Bone marrow (tissue), 2 donors: Measurements from ENCODE around the gene IQGAP2.

Experiments
- DNase-seq, 2 donors: peaks; one replicate each; lab custom pipeline; 2025; lab: John Stamatoyannopoulos, UW

IQGAP2 gene

DNA sequence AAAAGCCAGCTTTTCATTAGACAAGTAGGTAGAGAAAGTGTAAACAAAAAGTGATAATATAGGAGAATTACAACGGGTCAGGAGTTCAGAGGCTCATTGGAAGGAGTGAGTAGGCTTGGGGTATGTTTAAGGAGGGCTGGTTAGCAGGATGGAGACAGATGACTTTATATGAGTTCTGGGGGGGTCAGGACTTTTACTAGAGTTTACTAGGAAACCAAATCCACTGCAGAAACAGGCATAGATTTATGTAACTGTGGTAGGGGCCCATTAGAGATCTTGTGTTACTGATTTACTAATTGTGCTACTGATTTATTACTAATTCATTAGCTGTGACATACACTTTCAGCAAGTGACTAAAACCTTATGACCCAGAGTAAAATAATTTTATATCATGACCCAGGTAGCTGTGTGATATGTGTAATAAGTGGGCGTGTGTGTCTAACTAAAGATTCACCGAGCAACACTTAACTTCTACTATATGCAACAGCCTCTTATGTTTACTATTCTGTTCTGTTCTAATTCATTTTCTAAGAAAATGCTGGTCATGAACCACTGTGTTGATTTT is 73.5 kb downstream of the IQGAP2 start:
- no peak for DNase-seq

DNA sequence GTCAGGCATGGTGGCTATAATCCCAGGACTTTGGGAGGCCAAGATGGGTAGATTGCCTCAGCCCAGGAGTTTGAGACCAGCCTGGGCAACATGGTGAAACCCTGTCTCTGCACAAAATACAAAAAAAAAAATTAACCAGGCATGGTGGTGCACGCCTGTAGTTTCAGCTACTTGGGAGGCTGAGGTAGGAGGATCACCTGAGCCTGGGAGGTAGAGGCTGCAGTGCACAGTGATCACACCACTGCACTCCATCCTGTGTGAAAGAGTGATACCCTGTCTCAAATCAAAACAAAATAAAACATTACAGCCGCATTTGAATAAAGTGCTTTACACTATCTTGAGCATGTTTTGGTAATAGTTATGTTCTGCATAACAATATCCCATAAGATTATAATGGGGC is 74.0 kb downstream of the IQGAP2 start:
- DNase-seq = no peak

DNA sequence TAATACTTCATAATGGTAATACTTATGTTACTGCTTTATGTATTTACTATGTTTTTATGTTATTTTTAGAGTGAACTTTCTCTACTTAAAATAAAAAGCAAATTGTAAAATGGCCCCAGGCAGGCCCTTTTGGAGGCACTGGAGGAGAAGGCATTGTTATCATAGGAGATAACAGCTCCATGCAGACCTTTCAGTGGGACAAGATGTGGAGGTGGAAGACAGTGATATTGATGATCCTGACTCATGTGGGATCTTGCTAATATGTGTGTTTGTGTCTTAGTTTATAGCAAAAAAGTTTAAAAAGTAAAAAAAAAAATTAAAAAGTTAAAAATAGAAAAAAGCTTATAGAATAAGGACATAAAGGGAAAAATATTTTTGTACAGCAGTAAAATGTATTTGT is 74.5 kb downstream of the IQGAP2 start:
- DNase-seq = no peak

DNA sequence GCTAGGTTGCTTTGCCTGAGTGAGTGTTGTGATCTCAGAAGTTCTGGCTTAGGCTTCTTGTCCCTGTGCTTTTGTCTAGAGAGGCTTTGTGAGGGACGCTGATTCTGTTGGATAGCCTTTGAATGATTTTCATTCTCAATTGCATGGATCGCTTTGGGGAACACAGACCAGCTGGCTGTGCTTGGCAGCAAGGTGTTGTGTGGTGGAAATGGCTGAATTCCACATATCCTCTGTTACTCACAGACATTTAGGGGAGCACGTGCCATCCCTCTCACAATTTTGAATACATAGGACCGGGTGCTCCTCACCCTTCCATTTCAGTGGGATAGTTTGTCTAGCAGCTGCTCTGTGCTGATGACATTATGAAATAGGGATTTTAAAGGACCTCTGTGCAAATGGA is 76.2 kb downstream of the IQGAP2 start:
- no peak for DNase-seq

DNA sequence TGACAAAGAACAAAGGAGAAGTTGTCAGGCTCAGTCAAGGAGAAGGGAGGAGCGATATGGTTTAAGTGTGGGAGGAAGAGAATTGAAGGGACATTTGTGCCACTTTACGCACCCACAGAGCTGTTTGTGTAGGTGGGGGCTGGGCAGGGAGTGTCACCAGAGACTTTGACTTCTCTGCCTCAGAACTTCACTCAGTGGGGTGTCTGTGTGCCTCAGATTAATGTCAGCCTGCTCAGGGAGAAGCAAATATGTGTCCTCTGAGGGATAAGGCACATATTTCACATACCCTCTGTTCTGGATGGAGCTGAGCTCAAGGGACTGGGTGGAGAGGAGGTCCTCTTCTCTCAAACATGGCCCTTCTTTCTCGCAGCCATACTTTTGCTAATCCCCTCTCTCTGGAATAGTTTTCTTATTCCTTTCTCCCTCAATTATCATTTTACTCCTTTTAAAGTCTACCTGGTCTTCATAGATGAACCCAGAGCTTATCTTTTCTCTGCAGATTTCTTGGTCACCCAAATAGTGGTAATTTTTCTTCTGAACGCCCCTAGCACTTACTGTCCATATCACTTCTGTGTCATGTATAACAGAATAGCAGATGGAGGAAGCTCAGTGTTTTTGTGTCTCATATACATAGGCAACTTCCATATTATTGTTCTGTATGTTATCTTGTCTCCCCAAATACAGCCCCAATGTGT is 77.0 kb downstream of the IQGAP2 start:
- DNase-seq = peak in 1 of 2 donors; percentile 62

DNA sequence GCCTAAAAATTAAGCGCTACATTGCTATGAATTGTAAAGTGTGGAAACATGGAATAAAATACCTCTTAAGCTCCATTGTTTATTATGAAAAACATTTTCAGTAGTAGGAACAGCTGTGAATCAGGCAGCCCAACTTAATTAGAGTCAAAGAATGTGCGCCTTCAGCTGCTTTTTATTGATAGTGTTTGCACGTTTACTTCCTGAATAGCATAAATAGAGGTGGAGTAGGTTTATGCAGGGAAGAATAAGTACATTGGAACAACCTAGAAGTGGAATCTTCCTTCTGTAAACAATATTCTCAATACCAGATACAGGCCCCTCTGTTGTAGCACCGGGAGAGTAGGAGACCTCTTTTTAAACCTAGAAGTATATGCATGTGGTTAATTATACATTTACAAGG is 79.9 kb downstream of the IQGAP2 start:
- DNase-seq = no peak

DNA sequence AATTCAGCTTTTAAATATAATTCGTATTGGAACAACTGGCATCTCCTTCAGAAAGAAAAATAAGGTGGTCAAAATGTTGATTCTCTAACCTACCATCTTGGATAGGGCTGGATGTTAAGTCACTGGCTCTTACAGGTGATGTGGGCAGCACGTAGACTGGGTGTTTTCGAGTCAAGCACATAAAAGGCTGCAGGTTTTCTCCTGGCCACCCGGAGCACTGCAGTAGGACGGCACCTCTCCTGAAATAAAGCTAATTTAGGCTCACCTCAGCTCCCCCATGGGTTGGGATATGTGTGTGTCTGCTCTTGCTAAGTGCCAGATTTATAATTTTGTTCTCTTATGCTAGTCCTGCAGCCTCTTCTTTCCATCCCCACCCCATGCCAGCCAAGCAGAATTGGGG is 80.3 kb downstream of the IQGAP2 start:
- no peak for DNase-seq

DNA sequence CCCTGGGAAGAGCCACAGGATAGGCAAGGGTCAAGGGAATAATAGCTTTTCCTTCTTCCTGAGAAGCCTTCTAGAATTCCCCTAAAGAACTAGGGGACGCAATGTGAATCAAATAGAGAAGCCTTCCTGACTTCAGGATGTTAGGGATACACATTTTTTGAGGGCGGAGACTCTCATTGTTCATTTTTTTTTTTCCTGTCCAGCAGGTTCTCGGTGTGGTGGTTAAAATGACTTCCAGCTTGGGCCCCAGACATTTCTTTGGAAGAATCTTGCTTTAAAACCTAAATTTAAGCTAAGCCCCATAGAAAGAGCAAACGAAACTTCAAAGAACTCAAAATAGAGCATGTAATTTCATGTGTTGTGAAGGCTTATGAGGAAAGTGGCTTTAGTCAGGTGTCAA is 80.8 kb downstream of the IQGAP2 start:
- DNase-seq = no peak

DNA sequence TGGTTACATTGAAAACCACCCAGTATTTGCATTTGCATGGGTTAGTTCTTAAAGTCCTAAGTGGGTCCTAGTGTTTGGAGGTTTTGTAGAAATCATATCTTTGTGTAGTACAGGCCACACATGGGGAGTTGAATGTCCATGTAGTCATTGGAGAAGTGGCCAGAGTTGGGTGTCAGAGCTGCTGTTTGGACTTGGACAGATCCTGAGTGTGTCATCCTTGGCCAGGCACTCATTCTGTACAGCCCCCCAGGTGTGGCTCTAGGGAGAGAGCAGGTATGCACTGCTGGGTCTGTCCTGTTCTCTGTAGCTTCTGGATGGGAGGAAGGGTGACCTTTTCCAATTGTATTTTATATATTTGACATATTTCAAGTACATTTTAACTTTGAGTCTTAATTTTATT is 82.4 kb downstream of the IQGAP2 start:
- no peak for DNase-seq

DNA sequence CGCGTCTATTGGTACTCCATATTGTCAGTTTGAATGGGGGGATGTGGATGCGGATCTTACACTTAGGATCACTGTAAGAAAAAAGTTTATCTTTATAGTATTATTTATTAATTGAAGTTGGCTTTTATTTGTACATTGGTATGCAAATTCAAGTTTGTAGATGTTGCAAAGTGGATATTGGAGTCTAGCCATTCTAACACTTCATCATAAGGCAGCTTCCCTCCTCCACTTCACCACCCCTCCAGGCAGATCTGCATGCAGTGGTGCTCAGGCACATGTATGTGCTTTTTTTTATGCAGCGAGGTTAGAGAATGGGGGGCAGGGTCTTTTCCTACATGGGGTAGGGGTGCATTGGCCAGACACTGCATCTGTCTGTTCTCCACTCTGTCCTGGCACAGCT is 84.3 kb downstream of the IQGAP2 start:
- DNase-seq = no peak

DNA sequence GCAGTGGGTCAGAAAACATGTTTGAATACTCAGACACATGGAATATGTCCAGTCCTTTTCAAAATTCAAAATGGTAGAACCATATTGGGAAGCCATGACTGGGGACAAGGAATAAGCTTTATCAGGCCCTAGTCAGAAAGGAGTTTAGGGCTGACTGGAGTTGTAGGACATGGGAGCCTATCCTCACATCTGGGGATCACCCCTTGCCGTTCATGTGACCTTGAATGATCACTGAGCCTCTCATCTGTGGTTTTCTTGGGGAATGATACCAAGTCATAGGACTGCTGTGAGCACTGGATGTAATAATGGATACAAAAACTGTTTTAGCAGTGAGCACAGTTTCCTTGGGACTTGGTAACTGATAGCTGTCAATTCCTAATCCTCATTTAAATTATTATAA is 84.7 kb downstream of the IQGAP2 start:
- DNase-seq = no peak

DNA sequence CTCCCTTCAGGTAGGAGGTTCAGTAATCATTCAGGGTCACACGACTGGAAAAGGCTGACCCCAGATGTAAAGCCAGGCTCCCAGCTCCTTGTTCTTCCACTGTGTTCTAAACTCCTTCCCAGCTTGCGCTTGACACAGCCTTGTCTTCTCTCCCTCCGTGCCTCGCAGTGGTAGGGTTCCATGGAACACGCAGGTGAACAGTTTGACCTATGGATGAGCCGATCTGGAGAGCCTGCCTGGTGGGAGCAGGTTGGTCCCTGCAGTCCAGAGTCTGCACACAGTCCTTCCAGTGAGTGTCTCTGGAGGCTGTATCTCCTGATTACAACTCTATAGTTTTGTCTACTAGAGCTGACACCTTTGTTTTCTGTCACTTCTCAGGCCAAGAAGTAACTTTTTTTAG is 85.9 kb downstream of the IQGAP2 start:
- no peak for DNase-seq

DNA sequence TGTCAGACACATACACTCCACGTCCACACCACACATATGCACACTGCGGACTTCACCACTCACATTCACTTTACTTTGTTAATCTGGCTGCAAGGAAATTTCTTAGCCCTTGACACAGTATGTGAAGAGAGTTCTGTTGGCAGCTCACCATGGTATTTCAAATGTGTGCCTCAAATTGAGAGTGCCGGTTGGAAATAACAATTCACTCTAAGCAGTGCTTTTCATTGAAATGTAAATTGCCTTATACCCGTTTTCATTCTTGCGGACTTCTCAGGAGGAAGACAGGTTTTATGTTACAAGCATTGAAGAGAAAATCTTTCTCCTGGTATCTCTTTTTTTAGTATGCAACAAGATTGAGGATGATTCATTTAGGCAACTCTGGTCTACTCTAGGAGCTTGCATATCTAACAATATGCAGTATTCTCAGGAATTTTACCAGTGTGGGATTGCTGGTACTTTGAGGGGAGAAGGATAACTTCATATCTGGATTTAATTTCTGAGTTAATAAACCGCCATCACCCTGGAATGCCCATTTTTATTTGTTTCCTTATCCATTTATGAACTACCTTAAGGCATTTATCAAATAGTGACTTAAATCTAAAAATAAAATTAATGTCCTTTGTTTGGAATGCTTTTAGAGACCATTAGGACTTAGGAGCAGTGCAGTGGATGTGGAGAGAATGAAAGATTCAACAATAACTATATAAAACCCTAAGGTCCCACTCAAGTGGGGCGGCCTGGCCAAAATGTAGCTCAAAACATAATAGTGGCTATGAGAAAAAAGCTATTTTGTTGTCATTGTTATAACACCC is 87.0 kb downstream of the IQGAP2 start:
- DNase-seq = no peak

DNA sequence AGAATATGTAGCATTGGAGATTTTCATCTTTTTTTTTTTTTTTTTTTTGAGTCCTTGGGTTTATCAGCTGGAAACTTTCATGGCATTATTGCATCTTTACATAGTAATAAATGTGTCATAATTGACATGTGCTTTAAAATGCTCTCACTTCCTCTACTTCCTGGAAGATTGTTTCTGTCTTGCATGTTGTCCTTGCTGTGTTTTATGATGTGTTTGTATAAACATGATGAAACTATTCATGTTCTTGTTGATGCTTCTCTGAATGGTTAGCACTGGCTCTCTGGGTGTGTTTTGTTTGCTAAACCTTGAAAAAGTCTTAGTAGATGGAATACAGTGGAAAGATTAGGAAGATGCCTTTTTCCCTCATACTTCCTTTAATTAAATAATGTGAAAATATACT is 87.9 kb downstream of the IQGAP2 start:
- no peak for DNase-seq

DNA sequence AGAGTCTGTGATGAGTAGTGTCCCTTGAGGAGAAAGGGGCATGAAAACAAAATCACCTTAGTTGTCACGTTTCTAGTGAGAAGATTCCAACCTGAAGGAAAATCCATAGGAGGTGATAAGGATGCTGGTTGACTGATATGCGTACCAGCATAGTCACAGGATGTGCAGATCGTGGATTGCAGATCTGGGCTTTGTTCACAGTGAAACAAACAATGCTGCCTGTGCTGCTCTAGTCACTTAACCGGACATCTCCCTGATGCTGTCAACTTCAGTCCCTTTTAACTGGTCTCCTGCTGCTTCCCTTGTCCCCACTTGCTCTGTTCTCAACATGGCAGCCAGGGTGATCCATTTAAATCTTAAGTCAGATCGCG is 89.7 kb downstream of the IQGAP2 start:
- no peak for DNase-seq

DNA sequence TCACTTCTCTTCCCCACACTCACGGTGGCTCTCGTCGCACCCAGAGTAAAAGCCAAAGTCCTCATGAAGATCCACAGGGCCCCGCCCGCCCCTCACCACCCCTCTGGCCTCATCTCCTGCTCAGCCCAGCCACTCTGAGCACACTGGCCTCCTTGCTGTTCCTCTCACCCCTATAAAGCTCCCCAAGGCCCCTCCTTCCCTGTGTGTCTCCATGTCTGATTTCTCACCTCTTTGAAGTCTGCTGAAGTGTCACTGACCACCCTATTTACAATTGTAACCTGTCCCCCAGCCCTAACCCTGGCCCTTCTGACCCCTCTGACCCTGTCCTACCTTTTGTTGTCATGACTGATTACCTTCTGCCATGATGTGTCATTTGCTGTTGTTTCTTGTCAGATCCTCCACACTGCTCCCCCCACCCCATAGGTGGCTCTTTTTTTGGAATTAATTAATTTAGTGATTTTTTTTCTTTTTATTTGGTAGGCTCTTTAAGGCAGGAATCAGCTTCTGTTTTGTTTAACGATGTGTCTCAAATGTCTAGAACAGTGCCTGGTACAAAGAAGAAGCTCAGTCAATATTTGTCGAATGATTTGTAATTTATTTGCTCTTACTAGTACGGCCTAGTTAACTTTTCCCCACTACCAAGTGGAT is 90.2 kb downstream of the IQGAP2 start:
- DNase-seq = no peak

DNA sequence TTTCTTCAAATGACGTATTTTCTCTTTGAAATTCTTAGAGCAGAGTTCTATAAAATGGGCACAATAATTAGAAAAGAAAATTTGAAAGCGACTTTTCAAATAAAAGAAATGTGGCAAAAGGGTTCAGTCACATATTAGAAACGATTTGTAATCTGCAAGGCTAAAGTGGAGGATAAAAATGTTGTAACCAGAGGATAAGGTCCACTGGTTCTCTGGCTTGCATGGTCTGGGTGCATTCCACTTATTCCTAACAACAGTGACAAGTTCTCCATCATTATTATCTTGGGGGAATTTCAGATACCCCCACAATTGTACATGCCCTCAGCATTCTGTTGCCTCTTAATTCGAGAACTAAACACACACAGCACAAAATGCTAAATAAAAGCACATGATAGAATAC is 91.1 kb downstream of the IQGAP2 start:
- no peak for DNase-seq

DNA sequence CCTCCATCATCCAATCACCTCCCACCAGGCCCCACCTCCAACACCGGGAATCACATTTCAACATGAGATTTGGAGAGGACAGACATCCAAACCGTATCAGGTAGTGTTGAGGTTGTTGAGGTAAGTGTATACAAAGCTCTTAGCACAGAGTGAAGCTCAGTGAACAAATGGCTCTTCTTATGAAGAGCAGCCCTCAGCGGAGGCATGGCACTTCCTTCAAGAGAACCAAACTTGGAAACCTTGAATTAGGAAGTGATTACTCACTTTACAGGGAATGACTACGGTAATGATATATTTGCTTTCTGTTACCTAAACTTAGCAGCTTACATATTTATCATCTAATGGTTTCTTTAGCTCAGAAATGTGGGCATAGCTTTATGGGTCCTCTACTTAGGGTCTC is 92.8 kb downstream of the IQGAP2 start:
- no peak for DNase-seq

DNA sequence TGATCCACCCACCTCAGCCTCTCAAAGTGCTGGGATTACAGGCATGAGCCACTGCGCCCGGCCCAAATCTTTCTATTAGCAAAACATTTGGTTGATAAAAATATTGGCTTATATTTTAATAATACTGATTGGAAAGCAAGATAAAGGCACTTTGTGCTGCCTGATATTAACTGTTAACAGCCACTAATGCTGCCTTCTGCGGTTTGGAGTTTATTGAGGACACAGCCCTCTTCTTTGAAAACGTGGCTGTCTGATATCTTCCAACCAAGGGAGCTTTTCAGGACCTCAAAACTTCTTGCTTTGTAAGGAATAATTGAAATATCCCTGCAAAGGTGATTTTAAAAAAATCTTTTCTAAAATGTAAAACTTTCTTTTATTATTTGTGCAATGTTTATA is 94.0 kb downstream of the IQGAP2 start:
- DNase-seq = no peak

DNA sequence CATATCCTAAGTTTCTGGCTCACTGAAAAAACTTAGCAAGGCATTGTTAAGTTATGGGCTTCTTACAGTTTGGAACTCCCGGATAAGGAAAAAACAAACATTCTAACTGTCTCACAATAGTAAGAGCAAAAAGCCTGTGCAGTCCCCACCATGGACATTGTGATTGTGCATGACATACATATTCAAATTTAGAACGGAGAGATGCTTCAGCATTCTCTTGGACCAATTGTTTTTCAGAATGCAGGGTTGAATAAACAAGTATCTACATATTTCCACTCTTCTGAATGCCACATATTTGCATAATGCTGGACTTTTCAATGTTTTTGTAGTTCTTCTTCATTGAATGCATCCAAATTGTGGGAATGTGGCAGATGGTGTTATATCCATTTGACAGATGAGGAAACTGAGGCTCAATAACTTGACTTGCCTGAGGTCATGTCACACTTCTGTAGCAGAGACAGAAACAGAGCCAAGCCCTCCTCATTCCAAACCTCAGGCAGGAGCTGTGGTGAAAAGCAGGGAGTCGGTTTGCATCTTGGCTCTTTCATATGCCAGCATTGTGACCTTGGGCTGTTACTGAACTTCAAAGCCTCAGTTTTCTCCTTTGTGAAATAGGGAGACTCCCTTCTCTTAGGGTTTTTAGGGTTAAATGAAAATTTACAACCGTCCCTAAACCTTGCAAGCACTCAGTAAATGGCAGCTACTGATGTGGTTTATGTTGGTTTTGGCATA is 95.1 kb downstream of the IQGAP2 start:
- DNase-seq = no peak

DNA sequence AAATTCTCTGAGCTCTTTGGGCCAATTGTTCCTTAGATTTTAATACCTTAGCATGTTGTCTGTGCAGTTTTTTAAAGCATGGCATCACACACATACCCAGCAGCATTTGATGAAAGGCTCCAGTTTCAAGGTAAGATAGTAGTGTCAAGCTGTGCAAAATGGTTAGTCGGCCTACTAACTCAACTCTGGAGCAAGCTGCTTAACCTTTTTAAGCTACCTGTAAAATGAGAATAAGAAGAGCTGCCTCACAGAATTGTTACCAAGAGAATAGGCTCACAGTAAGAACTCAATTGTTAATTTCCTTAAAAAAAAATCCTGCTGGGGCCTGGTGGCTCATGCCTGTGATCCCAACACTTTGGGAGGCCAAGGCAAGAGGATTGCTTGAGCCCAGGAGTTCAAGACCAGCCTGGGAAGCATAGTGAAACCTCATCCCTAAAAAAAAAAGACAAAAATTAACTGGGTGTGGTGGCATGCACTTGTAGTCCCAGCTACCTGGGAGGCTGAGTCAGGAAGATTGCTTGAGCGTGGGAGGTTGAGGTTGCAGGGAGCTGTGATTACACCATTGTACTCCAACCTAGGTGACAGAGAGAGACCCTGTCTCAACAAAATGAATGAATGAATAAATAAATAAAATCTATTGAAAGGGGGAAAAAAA is 96.5 kb downstream of the IQGAP2 start:
- no peak for DNase-seq
